OCI-LY7 (cell line): Measurements from ENCODE around the gene USP53. TPM values are rescaled to one million over a fixed set of nuclear protein-coding genes. Genes with fewer than 3 reads are reported as not detected.
A peak's percentile ranks its signal among the peaks of the same experiment; 100 is the strongest.

Source experiments
- Bru-seq: library from RNA; stranded (reverse); fragments of 400-500 nt; gene quantifications from one replicate; lab custom pipeline; 2021; lab: Mats Ljungman, UMichigan
- BruChase-seq, 2 experiments: library from RNA; stranded (reverse); fragments of 400-500 nt; gene quantifications; one replicate each; lab custom pipeline; 2021; lab: Mats Ljungman, UMichigan
- BruUV-seq: library from RNA; stranded (reverse); fragments of 400-500 nt; replicated peaks from 2 replicates; lab custom pipeline; 2021; lab: Mats Ljungman, UMichigan
- CTCF ChIA-PET: fragments of 300-600 bp; sonication (Branson Sonifier 250); formaldehyde crosslinking; loops from one replicate; lab custom pipeline; 2022; ENCODE audit warnings: antibody characterized with exemption; ENCODE audit not compliant: unreplicated experiment; lab: Charles Lee
- POLR2A ChIA-PET: fragments of 300-600 bp; sonication (Branson Sonifier 250); formaldehyde crosslinking; loops from one replicate; lab custom pipeline; 2022; ENCODE audit warnings: antibody characterized with exemption; lab: Charles Lee
- DNase-seq: peaks from one replicate; pipeline ENCODE4 v3.0.0-alpha.2; 2015; ENCODE audit warnings: low spot score
- H2AFZ ChIP-seq: fragments of 200-600 bp; sonication (generic), shearing (Covaris generic); 2 replicates; pipeline ENCODE4 v1.6.1; 2014; ENCODE audit warnings: mild to moderate bottlenecking, antibody characterized with exemption, low read length, moderate library complexity
- H3K27ac ChIP-seq: fragments of 200-600 bp; sonication (generic); 2 replicates; pipeline ENCODE4 v1.5.1; 2014; ENCODE audit warnings: mixed run types, low read depth, mild to moderate bottlenecking, moderate library complexity, low read length, inconsistent platforms; ENCODE audit not compliant: poor library complexity, severe bottlenecking
- H3K36me3 ChIP-seq: fragments of 200-600 bp; sonication (generic); 2 replicates; pipeline ENCODE4 v1.6.1; 2014; ENCODE audit warnings: mild to moderate bottlenecking, antibody characterized with exemption, low read length, moderate library complexity, mixed read lengths; ENCODE audit not compliant: insufficient read depth
- H3K4me1 ChIP-seq: fragments of 200-600 bp; sonication (generic); 2 replicates; pipeline ENCODE4 v1.5.1; 2014; ENCODE audit warnings: mild to moderate bottlenecking, low read length; ENCODE audit not compliant: insufficient read depth, poor library complexity, severe bottlenecking
- H3K4me2 ChIP-seq: fragments of 200-600 bp; sonication (generic); 2 replicates; pipeline ENCODE4 v1.6.1; 2014; ENCODE audit warnings: mild to moderate bottlenecking, low read length
- H3K4me3 ChIP-seq: fragments of 200-600 bp; sonication (generic); 2 replicates; pipeline ENCODE4 v1.5.1; 2014; ENCODE audit warnings: mild to moderate bottlenecking, low read depth, low read length; ENCODE audit not compliant: poor library complexity, severe bottlenecking
- H3K79me2 ChIP-seq: fragments of 200-600 bp; sonication (generic); 2 replicates; pipeline ENCODE4 v1.6.1; 2016; ENCODE audit warnings: low read depth, mild to moderate bottlenecking, low read length, moderate library complexity, mixed read lengths; ENCODE audit not compliant: insufficient read depth
- H3K9me2 ChIP-seq: fragments of 200-600 bp; sonication (generic); 2 replicates; pipeline ENCODE4 v1.6.1; 2016; ENCODE audit warnings: mild to moderate bottlenecking, low read length, mixed read lengths; ENCODE audit not compliant: insufficient read depth
- H3K9me3 ChIP-seq: fragments of 200-600 bp; sonication (generic); 2 replicates; pipeline ENCODE4 v1.6.1; 2014; ENCODE audit warnings: mild to moderate bottlenecking, mixed run types, low read length, mixed read lengths
- H4K20me1 ChIP-seq: fragments of 200-600 bp; sonication (generic); 2 replicates; pipeline ENCODE4 v1.6.1; 2014; ENCODE audit warnings: mild to moderate bottlenecking, antibody characterized with exemption, low read length, moderate library complexity, mixed read lengths; ENCODE audit not compliant: insufficient read depth
- EZH2phosphoT487 ChIP-seq: fragments of 200-600 bp; sonication (generic); IDR thresholded peaks from 2 replicates; pipeline ENCODE4 v1.6.1; 2018; ENCODE audit warnings: low read depth, borderline replicate concordance, mild to moderate bottlenecking, mixed run types, antibody characterized with exemption, low read length, moderate library complexity, mixed read lengths
- intact Hi-C: fragments of 100-400 bp; cut with micrococcal nuclease; formaldehyde crosslinking; loops from one replicate; pipeline ENCODE4 v1.10.0; 2022; ENCODE audit not compliant: unreplicated experiment
- long read RNA-seq: library from polyadenylated mRNA; stranded (forward); transcript quantifications from one replicate; pipeline ENCODE4 v2.0.0, GENCODE V29; 2022
- total RNA-seq, 2 experiments: library from RNA; depleted of rRNA in 1 of 2; stranded (reverse); fragments of >200 nt in 1 of 2; shearing (Covaris generic) in 1 of 2; gene quantifications; 2 replicates each; pipeline ENCODE4 v1.2.3, GENCODE V29; 2014 to 2022
- TF ChIP-seq, protein P1 (sequence below): fragments of 200-600 bp; sonication (generic); conservative IDR thresholded peaks from 2 replicates; pipeline ENCODE4 v1.5.1; 2014; ENCODE audit warnings: mild to moderate bottlenecking, antibody characterized with exemption, low read length, moderate library complexity, mixed read lengths

The USP53 gene
- total RNA-seq (2014; rRNA removed; shearing (Covaris generic)) = 4.9 and 6.7 TPM in 2 replicates
- 9.2 and 10.5 TPM in 2 replicates for total RNA-seq (2022)
- percentile 65 among the genes with signal in this experiment for Bru-seq, nascent RNA
- percentile 54 among the genes with signal in this experiment for BruChase-seq, experiment 1, labeled RNA remaining after a 6-hour chase
- percentile 67 among the genes with signal in this experiment for BruChase-seq, experiment 2, labeled RNA remaining after a 2-hour chase
- long read RNA-seq, partial matches to known transcripts = 1 of 4 reads
- long read RNA-seq, other reads (novel, unspliced or antisense) = 3 of 4 reads

DNA sequence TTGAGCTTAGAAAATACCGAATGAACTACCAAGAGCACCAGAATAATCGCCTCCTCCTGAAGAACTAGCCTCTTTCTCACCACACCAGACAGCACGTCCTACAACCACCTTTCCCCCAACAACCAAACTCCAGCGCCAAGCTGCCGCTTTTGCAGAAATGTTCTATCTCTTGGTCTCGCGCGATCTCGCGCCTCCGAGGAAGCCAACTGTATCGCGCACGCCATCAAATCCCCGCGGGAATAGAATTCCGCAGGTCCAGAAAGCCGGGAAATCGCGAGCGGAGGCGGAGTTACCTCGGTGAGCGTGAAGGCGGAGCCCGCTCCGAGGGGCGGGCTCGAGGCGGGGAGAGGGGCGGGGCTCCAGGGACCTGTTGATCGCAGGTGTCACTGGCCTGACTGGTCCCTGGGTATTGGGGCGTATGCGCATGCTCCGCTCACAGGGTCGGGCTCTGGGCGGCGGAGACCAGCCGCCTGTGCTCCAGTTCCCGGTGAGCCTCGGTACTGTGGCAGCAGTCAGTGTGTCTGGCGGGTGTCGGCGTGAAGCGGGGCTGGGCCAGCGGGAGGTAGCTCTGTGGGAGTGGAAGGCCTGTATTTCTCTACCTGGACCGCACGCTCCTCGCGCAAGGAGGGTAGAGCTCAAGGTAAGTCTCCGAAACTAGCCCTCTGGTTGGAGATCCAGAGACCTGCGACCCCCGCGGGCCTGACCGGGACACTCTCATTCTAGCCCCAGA is at the start of gene USP53:
TSS of gene USP53 (plus strand) at position 480 of the 730 bp plus-strand sequence. CDS start 27,047 bp downstream, outside the sequence.
- Histone ChIP-seq H4K20me1 (no peaks in the 10 kb centered on the region), H3K4me1 (peaks cover 23% of the 10 kb centered on the region), H2AFZ (peak within 1 kb of the TSS; percentile 96), H3K9me3 (no peaks in the 10 kb centered on the region), H3K79me2 (peaks cover 24% of the 10 kb centered on the region; the same call in 1 of the 2 replicates), H3K36me3 (peaks cover 3% of the 10 kb centered on the region; the same call in 1 of the 2 replicates), H3K4me3 (peak within 1 kb of the TSS; percentile 73), H3K4me2 (peak within 1 kb of the TSS; percentile 73), H3K27ac (peak within 1 kb of the TSS; percentile 76), H3K9me2 (no peaks in the 10 kb centered on the region)
- intact Hi-C loops = loop anchor here (1.0 to 5.0 kb wide), 7 partner anchors 72 to 450 kb away; partner anchors contain the start of genes PDE5A and SEC24D
- TF ChIP-seq, protein P1, sequence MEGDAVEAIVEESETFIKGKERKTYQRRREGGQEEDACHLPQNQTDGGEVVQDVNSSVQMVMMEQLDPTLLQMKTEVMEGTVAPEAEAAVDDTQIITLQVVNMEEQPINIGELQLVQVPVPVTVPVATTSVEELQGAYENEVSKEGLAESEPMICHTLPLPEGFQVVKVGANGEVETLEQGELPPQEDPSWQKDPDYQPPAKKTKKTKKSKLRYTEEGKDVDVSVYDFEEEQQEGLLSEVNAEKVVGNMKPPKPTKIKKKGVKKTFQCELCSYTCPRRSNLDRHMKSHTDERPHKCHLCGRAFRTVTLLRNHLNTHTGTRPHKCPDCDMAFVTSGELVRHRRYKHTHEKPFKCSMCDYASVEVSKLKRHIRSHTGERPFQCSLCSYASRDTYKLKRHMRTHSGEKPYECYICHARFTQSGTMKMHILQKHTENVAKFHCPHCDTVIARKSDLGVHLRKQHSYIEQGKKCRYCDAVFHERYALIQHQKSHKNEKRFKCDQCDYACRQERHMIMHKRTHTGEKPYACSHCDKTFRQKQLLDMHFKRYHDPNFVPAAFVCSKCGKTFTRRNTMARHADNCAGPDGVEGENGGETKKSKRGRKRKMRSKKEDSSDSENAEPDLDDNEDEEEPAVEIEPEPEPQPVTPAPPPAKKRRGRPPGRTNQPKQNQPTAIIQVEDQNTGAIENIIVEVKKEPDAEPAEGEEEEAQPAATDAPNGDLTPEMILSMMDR = no peak
- no peak for TF ChIP-seq EZH2phosphoT487
- CTCF ChIA-PET = interaction anchor here (0.6 to 1.6 kb wide), 3 partner anchors 21 to 88 kb away, joined by 3 read pairs; a partner anchor contains a TSS
- peak; percentile 95 for DNase-seq
- POLR2A ChIA-PET = interaction anchor here (0.7 to 2.2 kb wide), 14 partner anchors 9 to 1660 kb away, joined by 3 to 14 read pairs (median 3); a partner anchor contains a TSS
- BruUV-seq = no TSS peak

DNA sequence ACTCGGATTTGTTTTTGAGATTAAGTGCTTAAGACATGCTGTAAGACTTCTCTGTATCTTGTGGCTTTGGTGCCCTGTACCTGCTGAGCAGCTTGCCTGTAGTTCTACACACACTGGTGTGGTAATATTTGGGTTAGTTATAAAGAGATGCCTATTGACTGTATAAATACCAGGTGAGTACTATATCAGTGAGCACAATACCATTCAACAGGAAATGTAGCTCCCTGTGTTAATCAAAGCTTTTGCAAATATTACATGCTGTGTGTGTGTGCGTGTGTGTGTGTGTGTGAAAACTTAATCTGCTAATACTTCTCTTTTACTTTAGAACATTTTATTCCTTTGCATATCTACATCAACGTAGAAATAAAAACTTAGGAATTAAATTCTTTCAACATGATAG is 46.7 kb upstream of the USP53 start:
- H3K27ac ChIP-seq = no peak overlapping the region
- no peak overlapping the region for H3K4me3 ChIP-seq
- no TSS peak for BruUV-seq
- no peaks in the 10 kb centered on the region for H3K4me1 ChIP-seq
- no peak overlapping the region for H3K4me2 ChIP-seq
- ChIA-PET CTCF (interaction anchor here (0.5 kb wide), 1 partner anchor 798 kb away, joined by 3 read pairs; no protein-coding TSS in a partner anchor), POLR2A (interaction anchor here (0.5 to 0.7 kb wide), 3 partner anchors 10 to 470 kb away, joined by 3 to 5 read pairs (median 4); no protein-coding TSS in a partner anchor)
- H3K79me2 ChIP-seq = no peaks in the 10 kb centered on the region
- H3K36me3 ChIP-seq = no peaks in the 10 kb centered on the region
- no peak for DNase-seq
- H3K9me2 ChIP-seq = no peaks in the 10 kb centered on the region
- no peaks in the 10 kb centered on the region for H4K20me1 ChIP-seq
- intact Hi-C loops = no loop called here
- no peak overlapping the region for H2AFZ ChIP-seq
- no peak for TF ChIP-seq EZH2phosphoT487
- TF ChIP-seq, protein P1 = no peak
- H3K9me3 ChIP-seq = no peaks in the 10 kb centered on the region
